Hepatocyte (in vitro differentiated cells): ENCODE data around the gene S100A2. TPM values are rescaled to one million over a fixed set of nuclear protein-coding genes. Genes with fewer than 3 reads are reported as not detected.
"Not testable (repeated sequence)": the region's sequence is repeated elsewhere in the genome, so short reads cannot be mapped to it uniquely, and the experiment has no call there.

Source experiments
- DNase-seq: peaks from one replicate; pipeline ENCODE4 v3.0.0-alpha.2; 2016; ENCODE audit warnings: low spot score
- H2AFZ ChIP-seq: fragments of 200-600 bp; sonication (generic); 2 replicates; pipeline ENCODE4 v1.6.0; 2016; ENCODE audit warnings: antibody characterized with exemption, mild to moderate bottlenecking
- H3K27ac ChIP-seq: fragments of 200-600 bp; sonication (generic); 2 replicates; pipeline ENCODE4 v1.5.1; 2016; ENCODE audit warnings: mild to moderate bottlenecking
- H3K27me3 ChIP-seq: fragments of 200-600 bp; sonication (generic); 2 replicates; pipeline ENCODE4 v1.6.1; 2016
- H3K36me3 ChIP-seq: fragments of 200-600 bp; sonication (generic); replicated peaks from 2 replicates; pipeline ENCODE4 v1.5.1; 2016; ENCODE audit warnings: low read depth; ENCODE audit not compliant: insufficient read depth
- H3K4me1 ChIP-seq: fragments of 200-600 bp; sonication (generic); 2 replicates; pipeline ENCODE4 v1.5.1; 2016; ENCODE audit warnings: mild to moderate bottlenecking, moderate library complexity; ENCODE audit not compliant: insufficient read depth
- H3K4me2 ChIP-seq: fragments of 200-600 bp; sonication (generic); 2 replicates; pipeline ENCODE4 v1.6.0; 2016
- H3K4me3 ChIP-seq: fragments of 200-600 bp; sonication (generic); 2 replicates; pipeline ENCODE4 v1.5.1; 2016; ENCODE audit warnings: mild to moderate bottlenecking
- H3K79me2 ChIP-seq: fragments of 200-600 bp; sonication (generic); 2 replicates; pipeline ENCODE4 v1.6.0; 2017; ENCODE audit warnings: mild to moderate bottlenecking
- H3K9me2 ChIP-seq: fragments of 200-600 bp; sonication (generic); replicated peaks from 2 replicates; pipeline ENCODE4 v1.6.0; 2017; ENCODE audit warnings: mild to moderate bottlenecking; ENCODE audit not compliant: insufficient read depth
- H3K9me3 ChIP-seq: fragments of 200-600 bp; sonication (generic); 2 replicates; pipeline ENCODE4 v1.5.1; 2016; ENCODE audit warnings: low read depth, mild to moderate bottlenecking
- H4K20me1 ChIP-seq: fragments of 200-600 bp; sonication (generic); 2 replicates; pipeline ENCODE4 v1.6.0; 2016; ENCODE audit warnings: mild to moderate bottlenecking; ENCODE audit not compliant: insufficient read depth, poor library complexity, severe bottlenecking
- CTCF ChIP-seq: fragments of 200-600 bp; sonication (generic); IDR thresholded peaks from 2 replicates; pipeline ENCODE4 v1.5.1; 2016; ENCODE audit warnings: antibody characterized with exemption, mild to moderate bottlenecking; ENCODE audit not compliant: poor library complexity
- EZH2 ChIP-seq: fragments of 200-600 bp; sonication (generic); IDR thresholded peaks from 2 replicates; pipeline ENCODE4 v1.6.1; 2016; ENCODE audit warnings: antibody characterized with exemption, mild to moderate bottlenecking, borderline replicate concordance
- EZH2phosphoT487 ChIP-seq: fragments of 200-600 bp; sonication (generic); IDR thresholded peaks from one replicate; pipeline ENCODE4 v1.6.1; 2018; ENCODE audit warnings: antibody characterized with exemption, mild to moderate bottlenecking, low read depth, moderate library complexity; ENCODE audit not compliant: unreplicated experiment, severe bottlenecking
- WGBS: methylation state at CpG from one replicate; pipeline ENCODE4 v1.1.6; 2016; ENCODE audit warnings: low lambda C conversion rate; ENCODE audit errors: missing lambda C conversion rate; 5-methylcytosine and 5-hydroxymethylcytosine counted together
- polyA plus RNA-seq: library from polyadenylated mRNA; unstranded; fragments of >200 nt; fragmentation: Nextera tagmentation; extraction: Ambion mirVana; gene quantifications from 2 replicates; pipeline ENCODE4 v1.2.1, GENCODE V29; 2016
- total RNA-seq: library from RNA; depleted of rRNA; stranded (reverse); fragments of >200 nt; gene quantifications from 2 replicates; pipeline ENCODE4 v1.2.3, GENCODE V29; 2014

The S100A2 gene
- total and polyA plus RNA-seq, 2 experiments from 2014 or later, result 4.2 to 6.9 TPM

DNA sequence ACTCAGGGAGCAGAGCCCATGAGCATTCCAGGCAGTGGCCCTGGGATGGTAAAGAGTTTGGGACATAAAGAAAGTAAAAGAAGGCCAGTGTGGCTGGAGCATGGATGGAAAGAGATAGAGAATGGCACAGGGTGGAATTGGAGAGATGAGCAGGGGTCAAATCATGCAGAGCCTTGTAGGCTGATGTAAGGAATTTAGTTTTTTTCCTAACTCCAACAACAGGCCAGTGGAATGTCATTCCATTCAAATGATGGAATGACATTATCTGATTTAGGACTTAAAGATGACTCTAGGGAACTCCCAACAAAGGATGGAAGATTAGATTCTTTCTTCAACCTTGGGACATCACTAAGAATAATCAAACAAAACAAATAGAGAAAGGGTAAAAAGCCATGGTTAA lies 12.8 kb upstream of the S100A2 start:
- Histone ChIP-seq H3K4me1 (no peaks in the 10 kb centered on the region), H3K9me2 (no peaks in the 10 kb centered on the region), H3K4me3 (no peak overlapping the region), H3K36me3 (no peaks in the 10 kb centered on the region), H3K27me3 (no peaks in the 10 kb centered on the region), H3K79me2 (no peaks in the 10 kb centered on the region), H4K20me1 (no peaks in the 10 kb centered on the region), H2AFZ (no peak overlapping the region), H3K27ac (no peak overlapping the region), H3K4me2 (no peak overlapping the region), H3K9me3 (no peaks in the 10 kb centered on the region)
- TF ChIP-seq CTCF (no peak), EZH2 (no peak), EZH2phosphoT487 (no peak)
- no peak for DNase-seq

GRCh38 chr1:153577624-153578051 lies 12.0 kb upstream of the S100A2 start:
- DNase-seq, result no peak
- Histone ChIP-seq H3K27me3 (no peaks in the 10 kb centered on the region), H3K4me3 (no peak overlapping the region), H3K9me3 (no peaks in the 10 kb centered on the region), H3K79me2 (no peaks in the 10 kb centered on the region), H3K27ac (no peak overlapping the region), H4K20me1 (no peaks in the 10 kb centered on the region), H3K4me1 (no peaks in the 10 kb centered on the region), H2AFZ (no peak overlapping the region), H3K4me2 (no peak overlapping the region), H3K36me3 (no peaks in the 10 kb centered on the region), H3K9me2 (no peaks in the 10 kb centered on the region)
- TF ChIP-seq EZH2phosphoT487 (no peak), EZH2 (no peak), CTCF (no peak)
- 73% methylated on average over 9 of the region's 9 CpGs for WGBS

- no peaks in the 10 kb centered on the region for H3K36me3 ChIP-seq
- H3K4me3 ChIP-seq, result no peak overlapping the region
- no peaks in the 10 kb centered on the region for H3K27me3 ChIP-seq
- no peaks in the 10 kb centered on the region for H3K79me2 ChIP-seq
- 76% methylated on average over 4 of the region's 4 CpGs for WGBS
- no peak for TF ChIP-seq EZH2
- no peak for TF ChIP-seq EZH2phosphoT487
- TF ChIP-seq CTCF, result no peak
- no peaks in the 10 kb centered on the region for H4K20me1 ChIP-seq
- no peaks in the 10 kb centered on the region for H3K9me3 ChIP-seq
- no peak overlapping the region for H3K27ac ChIP-seq
- H2AFZ ChIP-seq, result no peak overlapping the region
- no peak overlapping the region for H3K4me2 ChIP-seq
- no peak for DNase-seq
- no peaks in the 10 kb centered on the region for H3K4me1 ChIP-seq
- no peaks in the 10 kb centered on the region for H3K9me2 ChIP-seq
Observed at GRCh38 chr1:153577138-153577537, 11.5 kb upstream of the S100A2 start.

DNA sequence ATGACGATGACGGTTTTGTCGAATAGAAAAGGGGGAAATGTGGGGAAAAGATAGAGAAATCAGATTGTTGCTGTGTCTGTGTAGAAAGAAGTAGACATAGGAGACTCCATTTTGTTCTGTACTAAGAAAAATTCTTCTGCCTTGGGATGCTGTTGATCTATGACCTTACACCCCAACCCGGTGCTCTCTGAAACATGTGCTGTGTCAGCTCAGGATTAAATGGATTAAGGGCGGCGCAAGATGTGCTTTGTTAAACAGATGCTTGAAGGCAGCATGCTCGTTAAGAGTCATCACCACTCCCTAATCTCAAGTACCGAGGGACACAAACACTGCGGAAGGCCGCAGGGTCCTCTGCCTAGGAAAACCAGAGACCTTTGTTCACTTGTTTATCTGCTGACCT lies 9.9 kb upstream of the S100A2 start:
- DNase-seq, H3K27ac ChIP-seq, H3K4me3 ChIP-seq, H3K36me3 ChIP-seq, H3K4me1 ChIP-seq, H3K79me2 ChIP-seq, H3K27me3 ChIP-seq, H2AFZ ChIP-seq, H4K20me1 ChIP-seq, H3K9me2 ChIP-seq, H3K4me2 ChIP-seq, H3K9me3 ChIP-seq: not testable (repeated sequence)
- 67% methylated on average over 10 of the region's 10 CpGs for WGBS

DNA sequence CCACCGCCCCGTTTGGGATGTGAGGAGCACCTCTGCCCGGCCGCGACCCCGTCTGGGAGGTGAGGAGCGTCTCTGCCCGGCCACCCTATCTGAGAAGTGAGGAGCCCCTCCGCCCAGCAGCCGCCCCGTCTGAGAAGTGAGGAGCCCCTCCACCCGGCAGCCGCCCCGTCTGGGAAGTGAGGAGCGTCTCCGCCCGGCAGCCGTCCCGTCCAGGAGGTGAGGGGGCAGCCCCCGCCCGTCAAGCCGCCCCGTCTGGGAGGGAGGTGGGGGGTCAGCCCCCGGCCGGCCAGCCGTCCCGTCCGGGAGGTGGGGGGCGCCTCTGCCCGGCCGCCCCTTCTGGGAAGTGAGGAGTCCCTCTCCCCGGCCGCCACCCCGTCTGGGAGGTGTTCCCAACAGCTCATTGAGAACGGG lies 9.4 kb upstream of the S100A2 start:
- H3K27me3 ChIP-seq, H3K27ac ChIP-seq, DNase-seq, H3K79me2 ChIP-seq, H3K9me3 ChIP-seq, H3K4me2 ChIP-seq, H3K9me2 ChIP-seq, H3K36me3 ChIP-seq, H2AFZ ChIP-seq, H3K4me1 ChIP-seq, H4K20me1 ChIP-seq, H3K4me3 ChIP-seq: not testable (repeated sequence)
- 95% methylated on average over 8 of the region's 35 CpGs for WGBS
